ENCODE measurements around the gene FAF2. TPM values are rescaled to one million over a fixed set of nuclear protein-coding genes. Genes with fewer than 3 reads are reported as not detected.

FAF2 gene
- total RNA-seq, 1 experiment from 2014 or later, result 44.4 TPM

- Mint-ChIP-seq H3K4me1 (no peaks in the 10 kb centered on the region; a peak in 1 of 4 replicates), H3K9me3 (peaks cover 39 to 40% of the 10 kb centered on the region in 2 experiments), H3K36me3 (ENCODE audit: insufficient read depth in 1 of 3, low read depth in 3 of 3) (peaks cover 4 to 21% (median 15%) of the 10 kb centered on the region in 3 experiments; a peak in 6 of 7 replicates), H3K27me3 (ENCODE audit: low read depth) (peaks cover 3% of the 10 kb centered on the region), H3K4me3 (no peak overlapping the region), H3K27ac (no peak overlapping the region)
- TF ChIP-seq, protein P1, sequence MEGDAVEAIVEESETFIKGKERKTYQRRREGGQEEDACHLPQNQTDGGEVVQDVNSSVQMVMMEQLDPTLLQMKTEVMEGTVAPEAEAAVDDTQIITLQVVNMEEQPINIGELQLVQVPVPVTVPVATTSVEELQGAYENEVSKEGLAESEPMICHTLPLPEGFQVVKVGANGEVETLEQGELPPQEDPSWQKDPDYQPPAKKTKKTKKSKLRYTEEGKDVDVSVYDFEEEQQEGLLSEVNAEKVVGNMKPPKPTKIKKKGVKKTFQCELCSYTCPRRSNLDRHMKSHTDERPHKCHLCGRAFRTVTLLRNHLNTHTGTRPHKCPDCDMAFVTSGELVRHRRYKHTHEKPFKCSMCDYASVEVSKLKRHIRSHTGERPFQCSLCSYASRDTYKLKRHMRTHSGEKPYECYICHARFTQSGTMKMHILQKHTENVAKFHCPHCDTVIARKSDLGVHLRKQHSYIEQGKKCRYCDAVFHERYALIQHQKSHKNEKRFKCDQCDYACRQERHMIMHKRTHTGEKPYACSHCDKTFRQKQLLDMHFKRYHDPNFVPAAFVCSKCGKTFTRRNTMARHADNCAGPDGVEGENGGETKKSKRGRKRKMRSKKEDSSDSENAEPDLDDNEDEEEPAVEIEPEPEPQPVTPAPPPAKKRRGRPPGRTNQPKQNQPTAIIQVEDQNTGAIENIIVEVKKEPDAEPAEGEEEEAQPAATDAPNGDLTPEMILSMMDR (conservative IDR thresholded peaks at IDR 0.05), result no peak
- Histone ChIP-seq H3K4me2 (ENCODE audit: insufficient read depth, insufficient read length, low read length) (no peak overlapping the region), H3K23me2 (ENCODE audit: insufficient read length, low read depth, low read length, poor library complexity, severe bottlenecking) (no peaks in the 10 kb centered on the region), H3K27ac (ENCODE audit: insufficient read length, low read depth, low read length) (no peak overlapping the region), H3K9ac (ENCODE audit: extremely low read depth, insufficient read length, low read length) (no peak overlapping the region), H3T11ph (ENCODE audit: low read length) (no peak overlapping the region), H2BK20ac (ENCODE audit: low read depth, low read length, poor library complexity, severe bottlenecking) (no peak overlapping the region), H3K4ac (ENCODE audit: low read depth, low read length) (no peak overlapping the region), H3K79me1 (ENCODE audit: insufficient read depth, low read depth, low read length, poor library complexity, severe bottlenecking) (no peaks in the 10 kb centered on the region), H2AK5ac (ENCODE audit: insufficient read length, low read length) (no peak overlapping the region), H3K27me3 (ENCODE audit: insufficient read depth, low read length) (no peaks in the 10 kb centered on the region), H3K14ac (ENCODE audit: insufficient read depth, low read length) (no peak overlapping the region), H4K20me1 (ENCODE audit: control insufficient read depth, insufficient read depth, insufficient read length) (no peaks in the 10 kb centered on the region), H2AFZ (ENCODE audit: low read length) (no peak overlapping the region), H4K5ac (ENCODE audit: insufficient read length, low read depth, low read length) (no peak overlapping the region), H2BK15ac (ENCODE audit: low read depth, low read length) (no peak overlapping the region), H3K18ac (ENCODE audit: insufficient read length, low read depth, low read length) (no peak overlapping the region), H3K4me1 (ENCODE audit: insufficient read depth, low read length) (no peaks in the 10 kb centered on the region), H3K79me2 (ENCODE audit: insufficient read depth, low read length) (no peaks in the 10 kb centered on the region), H4K8ac (replicated peaks; ENCODE audit: insufficient read length, low read depth, low read length) (no peak overlapping the region), H2BK12ac (ENCODE audit: insufficient read length, low read depth, low read length) (no peak overlapping the region), H2BK5ac (ENCODE audit: insufficient read length, low read length) (no peak overlapping the region), H2BK120ac (ENCODE audit: low read depth, low read length, poor library complexity, severe bottlenecking) (no peak overlapping the region), H4K91ac (ENCODE audit: insufficient read length, low read depth, low read length) (no peak overlapping the region), H3K56ac (ENCODE audit: insufficient read length, low read depth, low read length) (no peak overlapping the region), H3K23ac (ENCODE audit: insufficient read length, low read depth, low read length) (no peak overlapping the region), H3K9me3 (ENCODE audit: control insufficient read depth, low read depth, low read length) (no peaks in the 10 kb centered on the region)
- no peak for DNase-seq
- WGBS (ENCODE audit: extremely low coverage, insufficient read length, low lambda C conversion rate), result no CpG with 5 or more reads among the region's 1 CpG
These were observed 22.4 kb upstream of the FAF2 start for GRCh38 chr5:176425791-176426190.

Data from H9 (cell line).